Right lobe of liver (tissue), 4 donors: ENCODE measurements around the gene SH3GL1.

Experiments used
- CTCF ChIP-seq, 4 donors: fragments of 200-600 bp in 3 of 4; fragments of 450-650 bp in 1 of 4; IDR thresholded peaks; one replicate each; pipeline versions ENCODE4 v1.5.1 to v1.8.0; 2016 to 2022; ENCODE audit warnings: antibody characterized with exemption in 4 of 4, mild to moderate bottlenecking in 2 of 4
- POLR2A ChIP-seq: fragments of 450-650 bp; IDR thresholded peaks from one replicate; pipeline ENCODE4 v1.6.1; 2017; ENCODE audit warnings: antibody characterized with exemption, mild to moderate bottlenecking
- donor health status: DM: no; HTN: no; CAD: no.
- donor health status: DM: no; HTN: no; CAD: no.
- donor health status: DM: no; HTN: yes; CAD: no.

DNA sequence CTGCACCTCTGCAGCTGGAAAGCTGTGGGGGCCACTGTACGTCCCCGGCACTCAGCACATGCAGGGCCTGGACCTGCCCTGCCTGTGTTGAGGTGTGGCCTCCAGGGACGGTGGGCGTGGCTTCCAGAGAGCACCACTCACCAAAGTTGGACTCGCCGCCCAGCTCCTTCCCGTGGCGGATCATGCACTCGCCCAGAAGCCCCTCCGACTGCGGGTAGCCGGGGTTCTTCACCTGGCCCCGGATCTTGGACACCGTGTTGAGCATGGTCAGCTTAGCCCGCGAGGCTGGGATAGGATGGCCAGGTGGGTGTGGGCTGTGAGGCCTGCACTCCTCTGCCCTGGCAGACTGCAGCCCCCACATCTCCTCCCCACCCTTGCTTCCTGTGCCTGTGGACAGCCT lies 35.0 kb downstream of the SH3GL1 start:
- TF ChIP-seq CTCF (IDR thresholded peaks at IDR 0.05) (no peak), POLR2A (no peak)
